ENCODE results near the gene ATP2C1.

Gene ATP2C1

DNA sequence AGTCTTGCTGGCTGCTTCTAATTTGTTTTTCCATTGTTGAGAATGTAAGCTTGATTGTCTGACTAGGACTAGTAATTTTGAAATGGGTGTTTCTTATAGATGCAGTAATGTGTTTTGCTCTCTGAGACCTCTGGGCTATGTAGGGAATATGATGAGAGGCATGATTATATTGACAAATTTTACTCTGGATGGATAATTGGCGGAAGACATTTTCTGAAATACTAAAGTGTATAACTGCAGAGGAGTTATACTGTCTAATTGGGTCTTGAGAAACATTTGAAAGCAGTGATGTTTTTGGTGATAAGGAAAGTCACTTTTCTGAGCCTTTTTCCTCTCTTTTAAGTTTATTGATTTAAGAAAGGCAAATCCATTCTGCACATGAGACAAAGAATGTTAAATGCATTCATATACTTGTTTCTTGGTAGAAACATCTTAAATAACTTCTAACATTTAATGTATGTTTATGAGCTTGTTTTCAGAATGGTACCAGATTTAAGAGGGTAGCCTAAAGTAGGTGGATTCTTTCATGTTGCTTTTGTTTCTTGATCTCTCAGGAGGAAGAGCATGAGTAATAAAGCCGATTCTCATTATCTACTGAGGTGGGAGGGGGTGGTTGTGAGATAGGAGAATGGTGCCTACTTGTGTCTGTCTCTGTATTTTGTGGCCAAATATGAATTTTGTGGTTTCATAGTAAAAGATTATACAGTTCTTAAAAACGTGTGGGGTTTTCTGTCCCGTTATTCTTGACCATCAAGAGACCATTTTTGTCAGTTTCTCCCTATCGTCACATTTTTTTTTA is 2.0 kb downstream of the ATP2C1 start:
- DNase-seq = no peak

DNA sequence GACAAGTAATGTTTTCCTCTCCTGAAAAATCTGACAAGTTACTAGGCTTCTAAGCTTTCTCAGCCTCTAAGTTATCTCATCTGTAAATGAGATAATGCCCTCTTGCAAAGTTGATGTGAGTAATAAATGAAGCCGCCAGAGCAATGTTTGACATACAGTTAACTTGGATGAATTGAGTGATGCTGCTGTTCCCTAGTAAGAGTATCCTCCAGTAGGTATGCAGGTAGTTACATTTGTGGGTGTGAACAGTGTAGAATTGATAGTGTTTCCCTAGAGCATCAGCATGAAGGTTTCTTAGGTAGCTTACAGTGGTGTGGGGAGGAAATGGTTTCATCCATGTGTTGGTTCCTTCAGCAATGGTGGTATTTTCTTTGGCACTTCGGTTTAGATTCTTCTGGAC is 3.4 kb downstream of the ATP2C1 start:
- no peak for DNase-seq

DNA sequence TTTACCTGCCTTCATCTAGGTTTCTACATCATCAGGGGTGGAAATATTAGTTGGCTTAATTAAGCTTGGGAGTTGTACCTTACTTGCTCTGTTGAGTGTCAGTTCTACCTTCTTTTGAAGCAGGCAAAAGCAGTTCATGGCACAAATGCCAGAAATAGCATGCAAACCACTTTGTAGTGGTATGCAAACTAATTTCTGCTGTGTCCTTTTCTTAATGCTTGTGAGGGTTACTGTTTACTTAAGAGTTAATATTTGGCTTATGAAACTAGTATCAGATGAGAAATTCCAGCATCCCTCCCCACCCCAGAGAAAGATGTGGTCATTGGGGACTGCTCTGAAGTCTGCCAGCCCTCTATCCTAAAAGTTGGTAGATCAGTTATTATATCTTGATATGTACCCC is 7.1 kb downstream of the ATP2C1 start:
- no peak for DNase-seq

DNA sequence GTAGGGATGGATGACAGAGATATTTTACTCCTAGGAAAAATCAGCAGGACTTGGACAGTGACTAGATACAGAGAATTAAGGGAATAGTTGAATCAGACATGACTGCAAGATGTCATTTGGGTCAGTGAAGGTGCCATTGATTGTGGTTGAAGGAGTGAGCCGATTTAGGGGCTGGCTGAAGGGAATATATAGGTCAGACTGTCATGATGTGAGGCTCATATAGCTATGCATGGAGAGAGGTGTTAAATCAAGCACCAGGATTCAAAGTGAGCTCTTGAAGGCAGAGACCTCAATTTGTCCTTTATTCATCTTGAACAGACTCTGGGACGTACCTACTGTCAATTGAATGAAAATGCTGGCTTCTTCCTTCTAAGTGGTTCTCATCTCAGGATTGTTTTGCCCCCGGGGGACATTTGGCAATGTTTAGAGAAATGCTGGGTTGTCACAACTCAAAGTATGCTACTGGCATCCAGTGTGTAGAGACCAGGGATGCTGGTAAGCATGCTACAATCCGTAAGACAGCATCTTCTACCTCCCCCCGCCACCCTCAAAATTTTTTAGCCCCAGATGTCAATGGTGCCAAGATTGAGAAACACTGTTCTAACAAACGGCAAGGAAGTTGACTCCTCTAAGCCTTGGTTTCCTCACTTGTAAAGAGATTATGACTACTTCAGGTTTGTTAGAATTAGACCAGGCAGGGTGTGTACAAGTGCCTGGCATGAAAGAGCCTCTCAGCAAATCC is 7.8 kb downstream of the ATP2C1 start:
- DNase-seq = no peak

DNA sequence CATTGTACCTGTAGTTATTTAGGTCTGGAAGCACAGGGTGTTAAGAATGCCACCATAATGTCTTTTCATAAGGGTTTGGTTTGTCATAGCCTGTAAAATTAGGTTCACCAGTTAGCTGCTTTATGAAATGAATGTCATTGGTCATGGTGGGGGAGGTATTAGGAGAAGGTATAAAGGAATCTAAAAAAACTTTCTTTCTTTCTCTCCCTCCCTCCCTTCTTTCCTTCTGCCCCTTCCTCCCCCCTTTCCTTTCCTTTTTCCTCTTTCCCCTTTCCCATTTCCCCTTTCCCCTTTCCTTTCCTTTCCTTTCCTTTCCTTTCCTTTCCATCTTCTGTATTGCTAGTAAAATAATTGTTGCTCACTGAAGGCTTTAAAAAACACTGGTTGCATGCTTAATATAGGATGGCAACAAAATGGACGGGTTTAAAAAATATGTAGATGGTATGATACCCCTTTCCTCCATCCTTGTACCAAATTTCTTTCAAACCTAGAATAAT is 9.6 kb downstream of the ATP2C1 start:
- DNase-seq = no peak

DNA sequence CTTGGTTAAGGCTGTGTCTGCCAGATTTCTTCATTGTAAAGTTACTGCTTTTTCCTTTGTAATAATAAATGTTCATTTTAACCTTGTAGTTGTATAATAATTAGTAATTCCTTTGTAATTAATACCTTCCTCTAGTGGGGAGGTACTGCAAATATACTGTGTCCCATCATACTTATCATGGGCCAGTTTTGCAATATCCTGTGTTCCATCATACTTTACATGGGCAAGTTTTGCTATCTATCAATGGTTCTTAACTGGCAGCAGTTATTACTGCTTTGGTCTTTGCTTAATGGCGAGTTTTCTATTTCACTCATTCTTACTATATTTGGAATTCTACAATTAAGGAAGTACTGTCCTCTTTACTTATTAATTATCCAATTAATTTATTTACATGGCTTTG is 10.6 kb downstream of the ATP2C1 start:
- no peak for DNase-seq

DNA sequence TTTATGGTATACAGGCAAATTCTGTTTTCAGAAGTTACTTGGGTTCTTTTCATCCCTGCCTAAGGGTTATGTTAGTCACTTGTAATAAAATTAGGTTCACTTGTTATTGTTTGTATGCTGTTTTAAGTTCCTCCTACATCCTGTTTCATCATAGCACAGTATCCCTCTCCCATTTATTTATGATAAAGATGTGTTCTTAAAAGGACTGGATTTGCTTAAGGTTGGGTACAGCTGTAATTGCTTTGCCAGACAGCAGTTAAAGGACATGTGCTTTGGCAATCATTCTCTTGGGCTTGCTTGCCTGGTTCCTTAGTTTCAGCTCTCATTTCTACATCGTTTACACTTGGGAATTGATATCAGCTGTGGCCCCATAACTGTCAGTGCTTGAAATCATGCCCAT is 11.7 kb downstream of the ATP2C1 start:
- no peak for DNase-seq

DNA sequence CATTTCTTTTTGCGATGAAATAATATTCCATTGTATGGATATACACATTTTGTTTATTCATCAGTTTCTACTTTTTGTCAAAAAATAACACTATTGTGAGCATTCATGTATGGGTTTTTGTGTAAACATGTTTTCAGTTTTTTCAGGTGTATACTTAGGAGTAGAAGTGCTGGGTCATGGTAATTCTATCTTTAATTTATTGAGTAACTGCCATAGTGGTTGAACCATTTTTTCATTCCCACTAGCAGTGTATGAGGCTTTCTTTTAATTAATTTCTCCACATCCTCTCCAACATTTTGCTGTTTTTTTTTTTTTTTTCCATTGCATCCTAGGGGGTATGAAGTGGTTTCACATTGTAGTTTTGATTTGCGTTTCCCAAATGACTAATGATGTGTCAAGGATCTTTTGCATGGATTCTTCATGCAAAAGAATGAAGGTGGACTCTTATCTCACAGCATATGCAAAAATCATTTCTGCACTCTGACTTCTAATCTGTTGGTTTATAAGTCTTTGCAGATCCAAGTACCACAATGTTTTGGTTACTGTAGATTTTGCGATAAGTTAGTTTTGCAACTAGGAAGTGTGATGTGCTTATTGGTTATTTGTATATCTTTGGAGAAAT is 12.6 kb downstream of the ATP2C1 start:
- DNase-seq = no peak

DNA sequence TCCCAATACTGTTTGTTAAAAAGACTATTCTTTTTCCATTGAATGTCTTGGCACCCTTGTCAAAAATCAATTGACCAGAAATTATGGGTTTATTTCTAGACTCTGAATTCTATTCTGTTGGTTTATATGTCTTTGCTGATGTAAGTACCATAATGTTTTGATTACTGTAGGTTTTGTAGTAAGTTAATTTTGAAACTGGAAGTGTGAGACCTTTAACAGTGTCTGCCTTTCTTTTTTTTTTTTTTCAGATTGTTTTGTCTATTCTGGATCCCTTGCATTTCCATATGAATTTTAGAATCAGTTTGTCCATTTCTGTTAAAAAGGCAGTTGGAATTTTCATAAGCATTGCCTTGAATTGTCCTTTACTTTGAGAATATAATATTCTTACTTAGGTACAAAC is 13.6 kb downstream of the ATP2C1 start:
- DNase-seq = no peak

DNA sequence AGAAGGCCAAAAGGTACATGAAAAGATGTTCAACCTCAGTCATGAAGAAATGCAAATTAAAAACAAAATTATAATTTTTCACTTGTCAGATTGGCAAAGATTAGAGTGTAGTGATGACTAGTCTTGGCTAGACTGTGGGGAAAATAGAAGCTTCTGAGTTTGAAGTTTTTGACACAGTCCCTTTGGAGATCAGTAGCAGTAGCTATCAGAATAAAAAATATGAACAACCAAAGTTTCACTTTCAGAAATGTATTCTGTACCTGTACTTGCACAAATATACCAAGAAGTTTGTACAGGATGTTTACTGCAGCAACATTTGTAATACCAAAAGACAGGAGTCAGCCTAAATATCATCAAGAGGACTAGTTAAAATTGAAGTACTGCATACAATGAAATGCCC is 14.1 kb downstream of the ATP2C1 start:
- no peak for DNase-seq

DNA sequence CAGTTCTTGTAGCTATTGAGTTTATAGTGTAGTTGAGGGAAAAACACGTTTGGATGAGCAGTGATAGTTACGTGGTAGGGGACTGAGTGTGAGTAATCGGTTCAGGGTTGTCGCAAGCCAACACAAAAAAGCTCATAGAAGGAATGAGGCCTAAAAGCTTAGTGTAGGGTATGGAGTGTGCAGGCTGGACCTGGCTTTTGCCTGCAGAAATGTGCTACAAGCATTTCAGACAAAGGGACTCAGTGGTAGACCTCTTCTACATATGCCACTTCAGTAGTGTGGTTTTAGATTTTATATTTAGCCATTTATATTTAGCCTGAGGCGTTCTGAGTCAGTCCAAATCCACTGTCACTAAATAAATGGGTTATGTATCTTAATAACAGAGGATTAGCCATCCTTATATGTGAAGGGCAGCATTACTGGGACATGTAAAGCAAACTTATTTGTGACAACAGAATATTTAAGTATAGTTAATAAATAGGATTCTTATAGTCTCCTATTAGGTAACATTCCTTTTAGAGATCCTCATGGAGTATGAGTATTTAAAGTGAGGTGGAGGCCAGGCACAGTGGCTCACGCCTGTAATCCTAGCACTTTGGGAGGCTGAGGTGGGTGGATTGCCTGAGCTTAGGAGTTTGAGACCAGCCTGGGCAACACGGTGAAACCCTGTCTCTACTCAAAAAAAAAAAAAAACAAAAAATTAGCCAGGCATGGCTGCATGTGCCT is 21.8 kb downstream of the ATP2C1 start:
- DNase-seq = no peak

DNA sequence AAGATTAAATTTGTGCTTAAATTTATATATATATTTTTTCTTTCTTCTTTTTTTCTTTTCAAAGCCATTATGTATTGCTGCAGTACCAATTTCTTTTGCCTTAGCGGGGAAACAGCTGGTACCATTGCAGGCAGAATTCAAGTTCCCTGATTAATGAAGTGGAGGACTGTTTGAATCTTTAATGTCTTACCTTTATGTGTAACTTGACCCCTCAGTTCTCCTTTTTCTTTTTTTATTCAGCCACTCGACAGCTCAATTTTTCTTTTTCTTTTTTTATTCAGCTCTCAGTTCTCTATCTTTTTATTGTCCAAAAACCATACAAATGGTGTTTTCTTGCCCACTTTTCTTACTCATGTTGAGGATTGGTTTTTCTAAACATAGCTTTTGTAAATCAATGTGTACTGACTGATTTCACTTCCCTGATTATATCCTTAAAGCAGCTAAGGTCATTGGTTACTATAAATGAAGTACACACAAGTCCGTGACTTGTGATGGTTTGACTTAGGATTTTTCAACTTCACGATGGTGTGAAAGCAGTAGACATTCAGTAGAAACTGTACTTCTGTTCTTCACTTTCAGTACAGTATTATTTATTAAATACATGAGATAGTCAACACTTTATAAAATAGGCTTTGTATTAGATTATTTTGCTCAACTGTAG is 22.8 kb downstream of the ATP2C1 start:
- no peak for DNase-seq

DNA sequence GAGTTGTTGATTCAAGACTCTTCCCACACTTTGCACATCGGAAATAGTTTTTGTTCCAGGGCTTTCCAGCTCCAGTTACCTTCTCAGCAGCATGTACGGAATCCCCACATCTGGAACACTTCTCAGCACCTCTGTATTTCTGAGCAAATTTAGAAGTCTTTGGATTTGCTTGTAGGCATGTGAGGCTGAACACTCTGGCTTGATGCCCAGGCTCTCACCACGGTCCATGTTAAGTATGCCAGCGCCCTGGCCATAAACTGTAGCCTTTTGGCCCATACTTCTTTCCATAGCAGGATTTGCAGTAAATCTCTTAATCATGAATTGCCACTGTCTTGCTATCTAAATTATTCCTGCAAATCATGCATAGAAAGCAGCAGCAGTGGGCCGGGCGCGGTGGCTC is 24.4 kb downstream of the ATP2C1 start:
- DNase-seq = no peak

DNA sequence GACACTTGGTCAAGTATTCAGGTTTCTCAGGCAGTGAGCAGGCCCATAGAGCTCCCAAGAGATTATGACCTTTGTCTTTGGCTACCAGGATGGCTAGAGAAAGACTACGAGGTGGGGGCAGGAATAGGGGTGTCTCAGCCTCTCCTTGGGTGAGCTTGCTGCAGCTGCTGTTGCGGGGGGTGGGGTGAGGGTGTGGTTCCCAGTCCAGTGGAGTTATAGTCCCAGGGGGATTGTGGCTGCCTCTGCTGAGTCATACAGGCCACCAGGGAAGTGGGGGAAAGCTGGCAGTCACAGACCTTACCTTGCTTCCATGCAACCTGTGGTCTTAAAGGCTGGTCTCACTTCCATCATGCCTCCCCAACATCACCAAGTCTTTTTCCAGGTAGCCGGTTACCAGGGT is 31.7 kb downstream of the ATP2C1 start:
- DNase-seq = no peak

DNA sequence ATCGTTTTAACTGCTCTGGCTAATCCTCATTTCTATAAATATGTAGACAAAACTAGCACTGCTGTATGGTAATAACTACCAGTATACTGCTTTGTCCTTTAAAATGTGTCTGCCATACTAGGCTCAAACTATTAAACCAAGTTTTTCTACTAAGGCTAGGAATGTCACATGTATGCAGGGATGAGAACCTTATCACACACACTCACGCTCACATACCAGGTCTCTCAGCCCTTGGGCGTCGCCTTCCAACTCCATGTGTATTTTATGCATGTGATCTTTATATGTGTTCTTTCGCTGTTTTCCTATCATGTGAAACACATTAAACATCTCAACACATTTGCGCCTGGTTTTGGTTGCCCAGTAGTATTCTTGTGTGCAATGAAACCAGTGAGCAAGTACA is 32.6 kb downstream of the ATP2C1 start:
- no peak for DNase-seq

DNA sequence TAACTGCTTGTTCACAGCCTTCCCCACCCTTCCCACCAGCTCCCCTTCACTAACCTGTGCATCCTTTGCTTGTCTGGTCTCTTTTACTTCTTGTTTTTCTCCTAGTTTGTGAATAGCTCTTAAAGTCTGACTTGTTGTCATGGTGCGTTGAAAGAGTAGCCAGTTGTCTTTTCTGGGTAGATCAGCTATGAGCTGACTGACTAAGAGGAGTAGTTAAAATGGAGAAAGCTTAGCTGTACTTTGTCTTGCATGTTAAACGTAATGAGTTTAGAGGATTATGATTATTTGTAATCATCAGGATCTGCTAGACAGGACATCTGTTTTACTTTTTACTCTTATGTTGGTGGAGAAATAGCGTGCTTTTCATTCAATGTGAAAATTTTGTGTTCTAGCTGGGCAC is 35.9 kb downstream of the ATP2C1 start:
- DNase-seq = no peak

DNA sequence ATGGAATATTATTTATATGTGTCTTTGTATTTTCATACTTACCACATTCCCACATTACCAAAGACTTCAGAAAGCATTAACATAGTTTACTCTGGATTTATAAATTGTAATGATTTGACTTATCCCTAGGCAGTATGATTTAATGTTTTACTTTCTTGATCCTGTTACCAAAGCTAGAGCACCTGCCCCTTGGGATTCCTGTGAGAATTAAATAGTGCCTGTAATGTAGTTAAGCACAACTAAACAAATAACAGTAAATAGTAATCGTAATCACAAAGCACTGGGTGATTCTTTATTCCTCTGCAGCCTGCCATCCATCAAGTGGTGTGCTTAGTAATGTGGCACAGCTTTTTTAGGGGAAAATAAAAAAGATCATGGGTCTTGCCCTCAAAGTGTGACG is 39.1 kb downstream of the ATP2C1 start:
- no peak for DNase-seq

DNA sequence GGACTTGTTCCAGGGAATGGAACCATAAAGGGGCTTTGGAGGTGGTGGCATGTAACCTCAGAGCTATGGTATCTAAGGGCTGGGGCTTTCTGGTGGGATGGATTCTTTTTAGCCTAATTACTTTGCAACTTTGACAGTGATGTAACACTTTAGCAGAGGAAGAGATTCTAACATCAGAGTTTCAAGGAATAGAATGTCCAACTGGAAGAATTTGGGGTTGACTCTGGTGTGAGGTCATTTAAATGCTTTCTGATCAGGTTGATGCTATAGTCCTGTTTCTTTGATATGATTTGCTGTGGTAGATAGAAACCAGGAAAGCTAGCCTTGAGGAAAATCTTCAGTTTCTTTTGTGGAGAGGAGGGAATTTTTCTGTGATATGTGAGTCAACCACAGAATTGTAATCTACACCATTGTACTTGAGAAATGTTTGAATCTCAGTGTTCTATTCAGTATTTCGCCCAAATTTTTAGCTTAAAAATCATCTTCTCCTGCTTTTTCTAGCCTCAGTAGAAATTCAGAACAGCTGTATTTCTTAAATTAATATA is 40.0 kb downstream of the ATP2C1 start:
- no peak for DNase-seq

DNA sequence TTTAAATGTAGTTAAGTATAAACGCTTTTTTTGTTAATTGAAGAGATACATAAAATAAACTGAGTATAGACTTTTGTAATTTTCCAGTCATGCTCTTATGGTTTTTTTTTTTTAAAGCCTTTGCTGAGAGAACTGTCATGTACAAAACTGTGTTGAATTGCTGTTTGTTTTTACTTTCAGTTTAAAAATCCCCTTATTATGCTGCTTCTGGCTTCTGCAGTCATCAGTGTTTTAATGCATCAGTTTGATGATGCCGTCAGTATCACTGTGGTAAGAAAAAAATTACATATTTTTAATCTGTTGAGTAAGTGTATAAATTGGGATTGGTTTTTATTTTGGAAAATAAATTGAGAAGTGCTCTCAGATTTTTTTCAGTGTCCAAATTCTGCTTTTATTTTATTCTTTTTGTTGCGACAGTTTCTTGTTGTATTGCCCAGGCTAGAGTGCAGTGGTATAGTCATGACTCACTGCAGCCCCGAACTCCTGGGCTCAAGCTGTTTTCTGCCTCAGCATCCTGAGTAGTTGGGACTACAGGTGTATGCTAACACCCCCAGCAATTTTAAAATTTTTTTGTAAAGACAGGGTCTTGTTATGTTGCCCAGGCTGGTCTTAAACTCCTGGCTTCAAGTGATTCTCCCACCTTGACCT is 40.7 kb downstream of the ATP2C1 start:
- no peak for DNase-seq

DNA sequence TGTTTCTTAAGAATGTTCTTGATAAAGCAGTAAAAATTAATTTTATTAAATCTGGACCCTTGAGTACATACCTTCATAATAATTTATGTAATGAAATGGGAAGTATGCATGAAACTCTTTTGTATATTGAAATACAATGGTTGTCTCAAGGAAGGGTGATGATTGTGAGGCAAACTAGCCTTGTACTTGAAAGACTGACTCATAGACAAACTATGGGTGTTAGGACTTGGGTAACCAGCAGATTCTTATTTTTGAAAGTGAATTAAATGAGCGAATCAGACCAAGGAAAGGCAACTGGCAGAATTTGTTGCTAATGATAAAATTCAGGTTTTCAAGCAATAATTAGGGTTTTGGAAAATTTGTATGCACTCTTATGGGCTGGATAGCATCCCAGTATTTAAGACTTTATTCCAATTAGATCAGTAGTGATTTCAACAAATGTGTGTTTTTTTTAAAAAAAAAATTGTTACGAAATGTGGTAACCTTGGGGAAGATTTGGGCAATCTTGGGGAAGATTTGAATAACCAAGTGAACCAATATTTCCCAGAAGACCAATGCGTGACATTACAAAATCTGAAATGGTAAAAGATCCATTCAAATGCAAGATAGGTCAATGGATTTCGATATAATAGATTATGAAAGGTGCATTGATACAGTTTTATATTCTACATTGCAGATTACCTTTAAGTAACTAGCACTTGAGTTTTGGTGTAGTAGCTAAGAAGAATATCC is 42.0 kb downstream of the ATP2C1 start:
- DNase-seq = no peak

DNA sequence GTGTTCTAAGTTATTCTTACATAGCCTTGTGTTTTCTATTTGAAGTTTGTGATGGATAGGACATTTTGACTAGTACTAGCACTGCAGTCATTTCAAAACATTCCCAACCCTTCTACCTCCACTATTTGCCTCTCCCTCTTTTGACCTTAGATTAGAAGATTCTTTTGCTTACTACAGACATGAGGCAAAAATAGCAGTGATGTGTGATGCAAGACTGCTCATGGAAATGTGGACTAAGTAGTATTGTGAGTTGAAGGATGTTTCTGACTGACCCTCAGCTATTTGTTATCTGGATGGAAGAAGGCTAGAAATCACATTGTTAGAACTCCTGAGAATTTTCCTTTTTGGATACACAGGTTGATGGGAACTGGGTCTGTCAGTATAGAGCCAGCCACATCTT is 45.9 kb downstream of the ATP2C1 start:
- DNase-seq = no peak
